Neural progenitor cell (in vitro differentiated cells): ENCODE data around the gene ZFHX3. TPM values are rescaled to one million over a fixed set of nuclear protein-coding genes. Genes with fewer than 3 reads are reported as not detected.
A peak's percentile ranks its signal among the peaks of the same experiment; 100 is the strongest.

Experiments used
- DNase-seq: peaks from one replicate; pipeline ENCODE4 v3.0.0-alpha.2; 2016; ENCODE audit warnings: low spot score
- H2AFZ ChIP-seq: fragments of 200-600 bp; sonication (generic); replicated peaks from 2 replicates; pipeline ENCODE4 v1.6.1; 2016; ENCODE audit warnings: antibody characterized with exemption
- H3F3A ChIP-seq: fragments of 200-600 bp; sonication (generic); 2 replicates; pipeline ENCODE4 v1.6.1; 2016; ENCODE audit warnings: antibody characterized with exemption, low read depth
- H3K27ac ChIP-seq: fragments of 200-600 bp; sonication (generic); 2 replicates; pipeline ENCODE4 v1.5.1; 2016; ENCODE audit warnings: mild to moderate bottlenecking
- H3K27me3 ChIP-seq: fragments of 200-600 bp; sonication (generic); 2 replicates; pipeline ENCODE4 v1.6.1; 2016; ENCODE audit warnings: mild to moderate bottlenecking, moderate library complexity
- H3K36me3 ChIP-seq: fragments of 200-600 bp; sonication (generic); 2 replicates; pipeline ENCODE4 v1.5.1; 2016
- H3K4me1 ChIP-seq: fragments of 200-600 bp; sonication (generic); 2 replicates; pipeline ENCODE4 v1.6.1; 2016; ENCODE audit warnings: mixed run types
- H3K4me2 ChIP-seq: fragments of 200-600 bp; sonication (generic); 2 replicates; pipeline ENCODE4 v1.6.1; 2016
- H3K4me3 ChIP-seq: fragments of 200-600 bp; sonication (generic); 2 replicates; pipeline ENCODE4 v1.5.1; 2016
- H3K79me2 ChIP-seq: fragments of 200-600 bp; sonication (generic); 2 replicates; pipeline ENCODE4 v1.6.1; 2016; ENCODE audit warnings: low read depth
- H3K9ac ChIP-seq: fragments of 200-600 bp; sonication (generic); 2 replicates; pipeline ENCODE4 v1.6.1; 2016
- H3K9me3 ChIP-seq: fragments of 200-600 bp; sonication (generic); 2 replicates; pipeline ENCODE4 v1.5.1; 2016; ENCODE audit warnings: low read depth
- H4K20me1 ChIP-seq: fragments of 200-600 bp; sonication (generic); 2 replicates; pipeline ENCODE4 v1.6.1; 2016; ENCODE audit warnings: low read depth
- H3K27ac Mint-ChIP-seq: 3 replicates; pipeline ENCODE4 v1.8.0; 2021; ENCODE audit warnings: mixed read lengths
- H3K27me3 Mint-ChIP-seq: 2 replicates; pipeline ENCODE4 v1.8.0; 2022; ENCODE audit warnings: low read depth, mild to moderate bottlenecking, inconsistent platforms, moderate library complexity, mixed read lengths; ENCODE audit not compliant: insufficient read depth
- H3K36me3 Mint-ChIP-seq: 3 replicates; pipeline ENCODE4 v1.8.0; 2021; ENCODE audit warnings: mixed read lengths
- H3K4me1 Mint-ChIP-seq: 3 replicates; pipeline ENCODE4 v1.8.0; 2021; ENCODE audit warnings: mixed read lengths
- H3K4me3 Mint-ChIP-seq: 3 replicates; pipeline ENCODE4 v1.8.0; 2021; ENCODE audit warnings: mild to moderate bottlenecking, moderate library complexity, mixed read lengths
- H3K9me3 Mint-ChIP-seq: 3 replicates; pipeline ENCODE4 v1.8.0; 2020; ENCODE audit warnings: mixed read lengths
- CTCF ChIP-seq: fragments of 200-600 bp; sonication (generic); IDR thresholded peaks from 2 replicates; pipeline ENCODE4 v1.5.1; 2017; ENCODE audit warnings: antibody characterized with exemption, mild to moderate bottlenecking
- EZH2 ChIP-seq: fragments of 200-600 bp; sonication (generic); IDR thresholded peaks from 2 replicates; pipeline ENCODE4 v1.6.1; 2017; ENCODE audit warnings: antibody characterized with exemption, mild to moderate bottlenecking, moderate library complexity
- EZH2phosphoT487 ChIP-seq: fragments of 200-600 bp; sonication (generic); IDR thresholded peaks from 2 replicates; pipeline ENCODE4 v1.6.1; 2017; ENCODE audit warnings: antibody characterized with exemption
- total RNA-seq: library from RNA; depleted of rRNA; stranded (reverse); fragments of >200 nt; gene quantifications from 2 replicates; pipeline ENCODE4 v1.2.3, GENCODE V29; 2015; ENCODE audit warnings: low replicate concordance

ZFHX3 gene
- total RNA-seq, 1 donor from 2014 or later: 2.4 TPM

- Histone ChIP-seq H2AFZ (no peak overlapping the region), H3K9ac (no peak overlapping the region), H3K4me3 (no peak overlapping the region), H3K4me2 (no peak overlapping the region), H4K20me1 (no peaks in the 10 kb centered on the region), H3F3A (no peaks in the 10 kb centered on the region), H3K4me1 (peaks cover 4% of the 10 kb centered on the region), H3K79me2 (no peaks in the 10 kb centered on the region), H3K27me3 (no peaks in the 10 kb centered on the region), H3K27ac (no peak overlapping the region), H3K9me3 (no peaks in the 10 kb centered on the region), H3K36me3 (no peaks in the 10 kb centered on the region)
- TF ChIP-seq CTCF (no peak), EZH2 (no peak), EZH2phosphoT487 (no peak)
- Mint-ChIP-seq H3K4me1 (peaks cover 34% of the 10 kb centered on the region), H3K27ac (peak overlapping the region; percentile 4), H3K27me3 (peaks cover 3% of the 10 kb centered on the region), H3K4me3 (no peak overlapping the region), H3K9me3 (peaks cover 10% of the 10 kb centered on the region), H3K36me3 (peaks cover 19% of the 10 kb centered on the region)
- no peak for DNase-seq
Measured at GRCh38 chr16:72983241-72983640, 64.7 kb downstream of the ZFHX3 start.

- Histone ChIP-seq H3K36me3 (no peaks in the 10 kb centered on the region), H3K27me3 (no peaks in the 10 kb centered on the region), H3K4me2 (no peak overlapping the region), H3K4me1 (peaks cover 4% of the 10 kb centered on the region), H3K4me3 (no peak overlapping the region), H3K9me3 (no peaks in the 10 kb centered on the region), H3K27ac (no peak overlapping the region), H3K79me2 (no peaks in the 10 kb centered on the region), H3K9ac (no peak overlapping the region), H3F3A (no peaks in the 10 kb centered on the region), H4K20me1 (no peaks in the 10 kb centered on the region), H2AFZ (no peak overlapping the region)
- DNase-seq: no peak
- peaks cover 22% of the 10 kb centered on the region for H3K36me3 Mint-ChIP-seq
- H3K4me1 Mint-ChIP-seq: peaks cover 30% of the 10 kb centered on the region
- peaks cover 5% of the 10 kb centered on the region for H3K27me3 Mint-ChIP-seq
- no peak overlapping the region for H3K4me3 Mint-ChIP-seq
- no peak overlapping the region for H3K27ac Mint-ChIP-seq
- peaks cover 10% of the 10 kb centered on the region for H3K9me3 Mint-ChIP-seq
- TF ChIP-seq EZH2phosphoT487: no peak
- no peak for TF ChIP-seq CTCF
- no peak for TF ChIP-seq EZH2
Measured at GRCh38 chr16:72979974-72980373, 68.0 kb downstream of the ZFHX3 start.

- peaks cover 4% of the 10 kb centered on the region for H3K4me1 ChIP-seq
- no peaks in the 10 kb centered on the region for H3K27me3 ChIP-seq
- H3K79me2 ChIP-seq: no peaks in the 10 kb centered on the region
- H3K9me3 Mint-ChIP-seq: peaks cover 10% of the 10 kb centered on the region
- H3K27me3 Mint-ChIP-seq: peaks cover 5% of the 10 kb centered on the region
- no peak overlapping the region for H3K4me2 ChIP-seq
- H4K20me1 ChIP-seq: no peaks in the 10 kb centered on the region
- no peaks in the 10 kb centered on the region for H3F3A ChIP-seq
- DNase-seq: no peak
- TF ChIP-seq EZH2 (no peak), EZH2phosphoT487 (no peak), CTCF (no peak)
- H3K4me3 Mint-ChIP-seq: no peak overlapping the region
- no peak overlapping the region for H3K27ac Mint-ChIP-seq
- no peak overlapping the region for H3K9ac ChIP-seq
- H3K36me3 ChIP-seq: no peaks in the 10 kb centered on the region
- no peaks in the 10 kb centered on the region for H3K9me3 ChIP-seq
- H3K27ac ChIP-seq: no peak overlapping the region
- no peak overlapping the region for H3K4me3 ChIP-seq
- peaks cover 18% of the 10 kb centered on the region for H3K36me3 Mint-ChIP-seq
- peaks cover 25% of the 10 kb centered on the region for H3K4me1 Mint-ChIP-seq
- no peak overlapping the region for H2AFZ ChIP-seq
Measured at GRCh38 chr16:72978212-72978611, 69.7 kb downstream of the ZFHX3 start.
